ENCODE data around the gene MPDU1. TPM values are rescaled to one million over a fixed set of nuclear protein-coding genes. Genes with fewer than 3 reads are reported as not detected.

Gene MPDU1
- total and polyA plus RNA-seq, 2 experiments from 2014 or later: 86.9 to 90.9 TPM

DNA sequence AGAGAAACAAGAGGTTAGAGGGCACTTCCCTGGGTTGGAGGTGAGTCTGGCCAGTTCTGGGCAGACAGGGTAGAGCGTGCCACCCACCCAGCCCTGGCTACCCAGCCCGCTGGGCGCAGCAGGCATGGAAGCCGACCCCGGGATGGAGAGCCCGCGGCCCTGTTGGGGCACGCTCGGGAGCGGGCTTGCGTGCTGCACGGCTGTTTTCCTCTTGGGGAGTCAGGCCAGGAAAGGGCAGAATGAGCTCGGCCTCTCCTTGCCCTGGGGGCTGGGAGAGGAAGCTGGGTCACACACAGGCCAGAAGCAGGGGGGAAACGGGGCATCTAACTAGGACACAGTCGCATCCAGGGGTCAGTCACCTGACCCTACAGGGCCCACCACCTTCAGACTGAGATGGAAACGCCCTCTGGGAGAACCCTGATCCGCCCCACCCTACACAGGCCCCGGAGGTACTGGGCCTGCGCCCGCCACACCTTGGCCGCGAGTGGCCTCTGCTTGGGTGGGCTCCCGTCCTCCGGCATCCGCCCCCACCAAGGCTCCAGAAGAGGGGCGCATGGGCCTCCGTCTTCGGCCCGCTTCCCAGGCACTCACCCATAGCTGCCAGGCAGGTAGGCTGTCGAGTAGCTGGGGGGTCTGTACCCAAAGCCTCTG, 5.0 kb downstream of the MPDU1 start:
- no peaks in the 10 kb centered on the region for H3K9me3 ChIP-seq (ENCODE audit: low read depth)
- peaks cover 19% of the 10 kb centered on the region for H3K36me3 ChIP-seq
- H3K4me3 ChIP-seq: no peak overlapping the region
- no peaks in the 10 kb centered on the region for H3K27me3 ChIP-seq
- peaks cover 7% of the 10 kb centered on the region for H3K4me1 ChIP-seq (ENCODE audit: low read depth)
- H3K27ac ChIP-seq: no peak overlapping the region
- TF ChIP-seq, protein P1, sequence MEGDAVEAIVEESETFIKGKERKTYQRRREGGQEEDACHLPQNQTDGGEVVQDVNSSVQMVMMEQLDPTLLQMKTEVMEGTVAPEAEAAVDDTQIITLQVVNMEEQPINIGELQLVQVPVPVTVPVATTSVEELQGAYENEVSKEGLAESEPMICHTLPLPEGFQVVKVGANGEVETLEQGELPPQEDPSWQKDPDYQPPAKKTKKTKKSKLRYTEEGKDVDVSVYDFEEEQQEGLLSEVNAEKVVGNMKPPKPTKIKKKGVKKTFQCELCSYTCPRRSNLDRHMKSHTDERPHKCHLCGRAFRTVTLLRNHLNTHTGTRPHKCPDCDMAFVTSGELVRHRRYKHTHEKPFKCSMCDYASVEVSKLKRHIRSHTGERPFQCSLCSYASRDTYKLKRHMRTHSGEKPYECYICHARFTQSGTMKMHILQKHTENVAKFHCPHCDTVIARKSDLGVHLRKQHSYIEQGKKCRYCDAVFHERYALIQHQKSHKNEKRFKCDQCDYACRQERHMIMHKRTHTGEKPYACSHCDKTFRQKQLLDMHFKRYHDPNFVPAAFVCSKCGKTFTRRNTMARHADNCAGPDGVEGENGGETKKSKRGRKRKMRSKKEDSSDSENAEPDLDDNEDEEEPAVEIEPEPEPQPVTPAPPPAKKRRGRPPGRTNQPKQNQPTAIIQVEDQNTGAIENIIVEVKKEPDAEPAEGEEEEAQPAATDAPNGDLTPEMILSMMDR (IDR thresholded peaks at IDR 0.05; ENCODE audit: low read depth, low read length): no peak
- no peak for DNase-seq (ENCODE audit: low read depth in 1 of 2, low spot score in 1 of 2)

DNA sequence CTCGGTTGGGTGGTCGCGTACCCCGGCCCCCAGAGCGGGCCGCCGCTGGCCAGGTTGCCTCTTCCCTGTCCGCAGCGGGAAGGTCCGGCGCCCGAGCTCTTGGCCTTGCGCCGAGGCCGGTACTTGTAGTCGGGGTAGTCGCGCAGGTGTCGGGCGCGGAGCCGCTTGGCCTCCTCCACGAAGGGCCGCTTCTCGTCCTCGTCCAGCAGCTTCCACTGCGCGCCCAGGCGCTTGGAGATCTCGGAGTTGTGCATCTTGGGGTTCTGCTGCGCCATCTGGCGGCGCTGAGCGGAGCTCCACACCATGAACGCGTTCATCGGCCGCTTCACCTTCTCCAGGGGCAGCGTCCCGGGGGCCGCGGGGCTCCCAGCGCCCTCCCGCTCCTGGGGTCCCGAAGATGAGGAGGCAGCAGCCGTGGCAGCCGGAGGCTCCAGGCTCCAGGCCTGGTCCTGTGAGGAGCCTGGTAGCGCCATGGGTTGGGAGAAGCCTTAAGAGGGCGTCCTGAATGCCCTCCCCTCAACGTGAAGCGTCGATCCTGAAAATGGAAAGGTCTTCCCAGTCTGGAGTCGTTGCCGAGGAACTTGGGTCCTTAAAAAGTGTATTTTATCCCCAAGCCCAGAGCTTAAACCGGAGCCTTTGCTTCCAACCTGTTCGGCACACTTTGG, 5.7 kb downstream of the MPDU1 start:
- Histone ChIP-seq H3K36me3 (peaks cover 25% of the 10 kb centered on the region), H3K4me1 (ENCODE audit: low read depth) (peaks cover 6% of the 10 kb centered on the region), H3K27ac (no peak overlapping the region), H3K27me3 (no peaks in the 10 kb centered on the region), H3K4me3 (no peak overlapping the region), H3K9me3 (ENCODE audit: low read depth) (no peaks in the 10 kb centered on the region)
- TF ChIP-seq, protein P1 (IDR thresholded peaks at IDR 0.05; ENCODE audit: low read depth, low read length): peak; percentile 83
- peak; percentile 85 to 88 for DNase-seq (ENCODE audit: low read depth in 1 of 2, low spot score in 1 of 2)

DNA sequence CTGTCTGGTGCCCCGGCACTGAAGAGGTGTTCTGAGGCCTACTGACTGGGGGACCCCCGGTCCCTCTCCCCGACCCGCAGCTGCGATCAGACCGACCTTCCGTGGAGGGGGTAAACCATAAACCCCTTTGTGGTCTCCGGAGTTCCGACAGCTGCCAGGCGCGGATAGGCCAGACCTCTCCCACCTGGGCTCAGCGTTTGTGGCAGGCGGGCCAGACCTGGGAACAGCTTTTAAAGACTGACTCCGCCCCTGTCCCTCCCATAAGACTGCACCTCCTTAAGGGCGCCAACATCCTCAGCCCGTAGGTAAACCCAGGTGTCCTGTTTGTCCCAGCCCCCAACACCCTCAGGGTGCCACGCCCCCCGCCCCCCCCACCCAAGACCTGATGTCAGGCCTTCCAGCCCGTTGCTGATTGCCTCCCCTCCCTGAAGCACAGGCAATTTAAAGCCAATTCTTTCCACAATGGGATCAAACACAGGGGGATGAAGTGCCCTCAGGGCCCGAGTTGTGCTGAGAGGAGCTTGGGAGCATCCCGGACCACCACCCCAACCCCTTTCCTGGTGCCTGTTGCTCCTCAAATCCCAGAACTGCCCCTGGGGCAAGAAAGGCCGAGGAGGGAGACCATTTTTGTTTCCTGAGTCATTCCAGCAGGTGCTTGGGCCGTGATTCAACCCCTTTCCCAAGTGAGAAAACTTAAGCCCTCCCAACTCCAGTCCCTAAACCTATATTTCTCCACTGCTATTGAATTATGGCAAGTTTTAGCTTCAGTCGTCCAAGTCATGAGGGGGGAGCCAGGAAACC, 6.4 kb downstream of the MPDU1 start, which contains the start of gene SOX15:
Gene SOX15, minus strand, starts transcription at position 204 of the 801 bp plus-strand sequence. CDS start 418 bp downstream, outside the sequence.
- H3K27ac ChIP-seq: peak within 1 kb of the TSS; percentile 57
- H3K9me3 ChIP-seq (ENCODE audit: low read depth): no peaks in the 10 kb centered on the region
- TF ChIP-seq, protein P1 (IDR thresholded peaks at IDR 0.05; ENCODE audit: low read depth, low read length): no peak
- DNase-seq (ENCODE audit: low read depth in 1 of 2, low spot score in 1 of 2): no peak
- H3K4me3 ChIP-seq: no peak within 1 kb of the TSS
- no peaks in the 10 kb centered on the region for H3K27me3 ChIP-seq
- H3K4me1 ChIP-seq (ENCODE audit: low read depth): no peaks in the 10 kb centered on the region
- H3K36me3 ChIP-seq: peaks cover 31% of the 10 kb centered on the region

DNA sequence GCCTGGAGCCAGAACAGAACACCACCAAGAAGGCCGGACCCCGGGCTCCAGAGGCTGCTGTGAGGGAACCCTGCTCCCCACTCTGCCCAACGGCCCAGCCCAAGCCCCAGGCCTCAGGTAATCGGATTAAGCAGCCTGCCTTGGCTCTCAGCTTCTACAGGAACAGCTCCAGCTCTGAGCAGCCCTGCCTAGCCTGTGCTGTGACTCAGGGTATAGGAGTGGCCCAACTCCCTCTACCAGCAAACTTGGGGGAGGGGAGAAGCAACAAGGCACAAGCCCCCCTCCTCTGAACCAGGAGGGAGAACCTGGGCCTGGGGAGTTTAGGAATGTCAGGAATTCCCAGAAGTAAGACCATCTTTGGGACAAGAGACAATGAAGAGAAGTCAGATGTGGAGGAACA, 7.1 kb downstream of the MPDU1 start:
- Histone ChIP-seq H3K4me1 (ENCODE audit: low read depth) (no peaks in the 10 kb centered on the region), H3K4me3 (no peak overlapping the region), H3K9me3 (ENCODE audit: low read depth) (no peaks in the 10 kb centered on the region), H3K27ac (peak overlapping the region; percentile 57), H3K27me3 (no peaks in the 10 kb centered on the region), H3K36me3 (peaks cover 37% of the 10 kb centered on the region)
- TF ChIP-seq, protein P1 (IDR thresholded peaks at IDR 0.05; ENCODE audit: low read depth, low read length): no peak
- DNase-seq (ENCODE audit: low read depth in 1 of 2, low spot score in 1 of 2): no peak

- no peaks in the 10 kb centered on the region for H3K4me1 ChIP-seq (ENCODE audit: low read depth)
- DNase-seq (ENCODE audit: low read depth in 1 of 2, low spot score in 1 of 2): no peak
- H3K27ac ChIP-seq: peak overlapping the region; percentile 57
- H3K27me3 ChIP-seq: no peaks in the 10 kb centered on the region
- TF ChIP-seq, protein P1 (IDR thresholded peaks at IDR 0.05; ENCODE audit: low read depth, low read length): no peak
- peaks cover 45% of the 10 kb centered on the region for H3K36me3 ChIP-seq
- H3K4me3 ChIP-seq: no peak overlapping the region
- H3K9me3 ChIP-seq (ENCODE audit: low read depth): no peaks in the 10 kb centered on the region
Observed at GRCh38 chr17:7591596-7591995, 7.9 kb downstream of the MPDU1 start.

Data from cardiac muscle cell (in vitro differentiated cells and primary cell).